Body of pancreas (tissue), 4 donors: ENCODE data around the gene TWSG1.

Experiments
- CTCF ChIP-seq, 7 experiments: fragments of 450-650 bp in 4 of 7; fragments of 200-600 bp in 3 of 7; sonication (generic) in 3 of 7; IDR thresholded peaks; one replicate each; pipeline ENCODE4 v1.5.1; 2016 to 2019; ENCODE audit warnings: antibody characterized with exemption in 7 of 7
- POLR2A ChIP-seq, 3 donors: fragments of 450-650 bp; IDR thresholded peaks; one replicate each; pipeline ENCODE4 v1.6.1; 2016; ENCODE audit warnings: antibody characterized with exemption in 3 of 3, mild to moderate bottlenecking in 2 of 3

- TF ChIP-seq CTCF (IDR thresholded peaks at IDR 0.05) (no peak), POLR2A (IDR thresholded peaks at IDR 0.05) (no peak)
Observed at GRCh38 chr18:9441061-9441460, 106.5 kb downstream of the TWSG1 start.
